Transverse colon (tissue), 4 donors: Measurements from ENCODE around the gene DISC1. TPM values are rescaled to one million over a fixed set of nuclear protein-coding genes. Genes with fewer than 3 reads are reported as not detected.

ENCODE experiments used
- DNase-seq: peaks from one replicate; pipeline ENCODE4 v3.0.0-alpha.2; 2019
- H3K27ac ChIP-seq, 4 donors: fragments of 200-600 bp; sonication (generic); 2 replicates each; pipeline ENCODE4 v1.5.1; 2016 to 2018; ENCODE audit warnings: inconsistent platforms in 4 of 4
- H3K27me3 ChIP-seq: fragments of 200-600 bp; sonication (generic); 2 replicates; pipeline ENCODE4 v1.5.1; 2017; ENCODE audit warnings: inconsistent platforms
- H3K36me3 ChIP-seq, 4 donors: fragments of 200-600 bp; sonication (generic); 2 replicates each; pipeline ENCODE4 v1.5.1; 2017 to 2019; ENCODE audit warnings: inconsistent platforms in 4 of 4
- H3K4me1 ChIP-seq, 4 donors: fragments of 200-600 bp; sonication (generic); 2 replicates each; pipeline ENCODE4 v1.5.1; 2017 to 2020; ENCODE audit warnings: inconsistent platforms in 4 of 4
- H3K4me3 ChIP-seq, 4 donors: fragments of 200-600 bp; sonication (generic); 1 replicate in 1 of 4; 2 replicates in 3 of 4; pipeline versions ENCODE4 v1.5.1 to v1.6.1; 2017 to 2019; ENCODE audit warnings: inconsistent platforms in 4 of 4
- H3K9me3 ChIP-seq, 2 donors: fragments of 200-600 bp; sonication (generic); 2 replicates each; pipeline ENCODE4 v1.5.1; 2017 to 2019; ENCODE audit warnings: inconsistent platforms in 2 of 2
- EP300 ChIP-seq: sonication (generic); formaldehyde crosslinking; IDR thresholded peaks from one replicate; pipeline ENCODE4 v1.6.1; 2017; ENCODE audit warnings: antibody characterized with exemption, low read depth
- POLR2A ChIP-seq: fragments of 450-650 bp; IDR thresholded peaks from one replicate; pipeline ENCODE4 v1.6.1; 2016; ENCODE audit warnings: antibody characterized with exemption, mild to moderate bottlenecking, moderate library complexity
- POLR2AphosphoS5 ChIP-seq, 3 donors: sonication (generic); formaldehyde crosslinking; IDR thresholded peaks; one replicate each; pipeline ENCODE4 v1.6.1; 2016; ENCODE audit warnings: antibody characterized with exemption in 3 of 3
- WGBS, 2 donors: methylation state at CpG; one replicate each; pipeline ENCODE4 v1.1.5; 2018; ENCODE audit warnings: low coverage in 1 of 2; 5-methylcytosine and 5-hydroxymethylcytosine counted together
- in situ Hi-C, 4 donors: fragments of 200-750 bp; cut with MboI; loops; one replicate each; pipeline versions ENCODE4 v1.15.0 to v1.15.1; 2017; ENCODE audit warnings: low sequenced_read_pairs in 3 of 4, low pct_ligation_motif_present in 1 of 4, low pct_unique_long_range_greater_than_20kb in 1 of 4
- intact Hi-C: fragments of 100-400 bp; cut with DNase I; formaldehyde crosslinking; loops from one replicate; pipeline ENCODE4 v1.15.1; 2023; ENCODE audit warnings: low total_unique reads
- total RNA-seq, 4 donors: library from RNA; depleted of rRNA; stranded (reverse); fragments of >200 nt; gene quantifications; one replicate each; pipeline ENCODE4 v1.1.0, GENCODE V29; 2016
- TF ChIP-seq, protein P1 (sequence below), 5 experiments: fragments of 200-600 bp in 3 of 5; fragments of 450-650 bp in 2 of 5; sonication (generic) in 3 of 5; IDR thresholded peaks; 1 replicate in 2 of 5; 2 replicates in 3 of 5; pipeline ENCODE4 v1.5.1; 2016 to 2017; ENCODE audit warnings: antibody characterized with exemption in 5 of 5, inconsistent platforms in 3 of 5, mild to moderate bottlenecking in 2 of 5, moderate library complexity in 1 of 5

Gene DISC1
- total RNA-seq, 4 donors from 2014 or later, result 7.8 to 20.3 (median 11.5) TPM

- in situ Hi-C loops, result no loop called here
Measured at GRCh38 chr1:231933711-231934626, 307.4 kb downstream of the DISC1 start.

GRCh38 chr1:231934797-231935196 lies 308.2 kb downstream of the DISC1 start:
- Histone ChIP-seq H3K27ac (peak overlapping the region in 1 of 4 donors; percentile 4), H3K27me3 (no peaks in the 10 kb centered on the region), H3K36me3 (no peaks in the 10 kb centered on the region), H3K4me3 (no peak overlapping the region), H3K9me3 (peaks cover 0 to 6% of the 10 kb centered on the region in 2 donors), H3K4me1 (peaks cover 2 to 31% (median 9%) of the 10 kb centered on the region in 4 donors)
- DNase-seq, result no peak
- in situ Hi-C loops, result no loop called here
- intact Hi-C loops, result no loop called here
- WGBS, 2 donors, result 24 to 70% methylated on average over 2 to 5 of the region's 5 CpGs
- no peak for TF ChIP-seq POLR2A
- TF ChIP-seq POLR2AphosphoS5 (IDR thresholded peaks at IDR 0.05), result no peak
- TF ChIP-seq EP300, result no peak
- TF ChIP-seq, protein P1, sequence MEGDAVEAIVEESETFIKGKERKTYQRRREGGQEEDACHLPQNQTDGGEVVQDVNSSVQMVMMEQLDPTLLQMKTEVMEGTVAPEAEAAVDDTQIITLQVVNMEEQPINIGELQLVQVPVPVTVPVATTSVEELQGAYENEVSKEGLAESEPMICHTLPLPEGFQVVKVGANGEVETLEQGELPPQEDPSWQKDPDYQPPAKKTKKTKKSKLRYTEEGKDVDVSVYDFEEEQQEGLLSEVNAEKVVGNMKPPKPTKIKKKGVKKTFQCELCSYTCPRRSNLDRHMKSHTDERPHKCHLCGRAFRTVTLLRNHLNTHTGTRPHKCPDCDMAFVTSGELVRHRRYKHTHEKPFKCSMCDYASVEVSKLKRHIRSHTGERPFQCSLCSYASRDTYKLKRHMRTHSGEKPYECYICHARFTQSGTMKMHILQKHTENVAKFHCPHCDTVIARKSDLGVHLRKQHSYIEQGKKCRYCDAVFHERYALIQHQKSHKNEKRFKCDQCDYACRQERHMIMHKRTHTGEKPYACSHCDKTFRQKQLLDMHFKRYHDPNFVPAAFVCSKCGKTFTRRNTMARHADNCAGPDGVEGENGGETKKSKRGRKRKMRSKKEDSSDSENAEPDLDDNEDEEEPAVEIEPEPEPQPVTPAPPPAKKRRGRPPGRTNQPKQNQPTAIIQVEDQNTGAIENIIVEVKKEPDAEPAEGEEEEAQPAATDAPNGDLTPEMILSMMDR (IDR thresholded peaks at IDR 0.05), result no peak

More at GRCh38 chr1:231933711-231934626, 307.4 kb downstream of the DISC1 start:
- WGBS, 2 donors, result 55 to 60% methylated on average over 7 to 15 of the region's 15 CpGs
- intact Hi-C loops, result no loop called here
- no peaks in the 10 kb centered on the region for H3K36me3 ChIP-seq
- H3K27ac ChIP-seq, result peak overlapping the region in 1 of 4 donors; percentile 4
- TF ChIP-seq POLR2A (no peak), EP300 (no peak), POLR2AphosphoS5 (IDR thresholded peaks at IDR 0.05) (no peak)
- TF ChIP-seq, protein P1 (IDR thresholded peaks at IDR 0.05), result no peak
- no peak overlapping the region for H3K4me3 ChIP-seq
- H3K9me3 ChIP-seq, result peaks cover 0 to 6% of the 10 kb centered on the region in 2 donors
- H3K4me1 ChIP-seq, result peaks cover 2 to 31% (median 9%) of the 10 kb centered on the region in 4 donors
- H3K27me3 ChIP-seq, result no peaks in the 10 kb centered on the region
- no peak for DNase-seq

DNA sequence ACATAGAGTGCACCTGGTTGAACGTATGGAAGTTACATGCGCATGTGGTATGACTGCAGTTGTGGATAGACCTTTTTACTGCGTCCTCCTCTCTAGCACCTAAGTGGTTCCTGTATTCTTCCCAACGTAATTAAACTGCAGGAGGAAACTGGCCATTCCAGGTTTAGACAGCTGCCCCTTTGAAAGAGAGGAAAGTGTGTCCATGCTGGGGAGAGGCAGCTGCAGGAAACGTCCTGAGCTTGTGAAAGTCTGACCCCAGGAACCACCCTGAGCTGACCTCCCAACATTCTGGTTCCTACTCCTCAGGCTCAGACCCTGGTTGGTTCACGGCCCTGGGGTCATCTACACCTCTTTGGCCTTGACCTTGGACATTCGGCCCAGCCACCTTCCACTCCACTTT lies 309.3 kb downstream of the DISC1 start:
- intact Hi-C loops (no loop called here), in situ Hi-C loops (no loop called here)
- TF ChIP-seq, protein P1 (IDR thresholded peaks at IDR 0.05), result no peak
- TF ChIP-seq POLR2A, result no peak
- no peak for TF ChIP-seq EP300
- TF ChIP-seq POLR2AphosphoS5 (IDR thresholded peaks at IDR 0.05), result no peak
- Histone ChIP-seq H3K27me3 (no peaks in the 10 kb centered on the region), H3K4me3 (no peak overlapping the region), H3K4me1 (peaks cover 2 to 31% (median 9%) of the 10 kb centered on the region in 4 donors), H3K27ac (no peak overlapping the region), H3K9me3 (peaks cover 0 to 6% of the 10 kb centered on the region in 2 donors), H3K36me3 (no peaks in the 10 kb centered on the region)
- 29 to 50% methylated on average over 5 to 7 of the region's 7 CpGs for WGBS, 2 donors
- DNase-seq, result no peak

DNA sequence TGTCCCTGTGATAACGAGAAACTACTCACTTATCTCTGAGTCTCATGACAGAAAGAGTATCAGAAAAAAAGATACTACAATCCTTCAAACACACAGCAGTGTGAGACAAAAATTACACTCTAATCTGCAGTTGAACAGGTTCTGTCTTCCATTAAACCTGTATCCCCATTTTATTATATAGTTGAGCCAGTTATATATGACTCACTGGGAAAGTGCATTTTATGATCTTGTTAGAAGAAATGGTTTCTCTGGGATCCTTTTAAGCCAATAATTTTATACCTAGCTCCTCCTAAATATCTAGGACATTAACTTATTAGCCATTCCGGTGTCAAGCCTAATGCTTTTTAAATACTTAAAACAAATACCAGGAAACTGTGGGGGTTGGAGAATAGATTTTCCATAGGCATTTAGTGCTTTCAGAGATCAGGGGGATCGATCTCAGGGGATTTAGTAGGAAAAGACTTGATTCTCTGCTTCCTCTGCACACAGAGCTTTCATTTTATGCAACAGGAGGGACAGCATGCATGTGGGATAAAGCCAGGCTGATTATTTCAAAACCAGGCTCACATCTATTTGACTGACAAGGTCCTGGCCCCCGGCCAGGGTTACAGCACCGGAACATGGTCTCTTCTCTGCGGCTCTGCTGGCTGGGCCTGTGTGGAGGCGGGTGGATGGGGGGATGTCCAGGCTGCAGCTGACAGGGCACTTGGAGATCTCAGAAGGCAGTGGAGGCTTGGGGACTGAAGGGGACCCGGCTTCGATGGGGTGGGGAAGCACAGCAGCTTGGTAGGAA lies 310.6 kb downstream of the DISC1 start:
- no peaks in the 10 kb centered on the region for H3K27me3 ChIP-seq
- in situ Hi-C loops, result no loop called here
- intact Hi-C loops, result no loop called here
- no peak for DNase-seq
- TF ChIP-seq POLR2A, result no peak
- TF ChIP-seq EP300, result no peak
- TF ChIP-seq, protein P1 (IDR thresholded peaks at IDR 0.05), result no peak
- no peak for TF ChIP-seq POLR2AphosphoS5 (IDR thresholded peaks at IDR 0.05)
- no peak overlapping the region for H3K27ac ChIP-seq
- 54 to 65% methylated on average over 5 to 9 of the region's 9 CpGs for WGBS, 2 donors
- H3K4me3 ChIP-seq, result no peak overlapping the region
- no peaks in the 10 kb centered on the region for H3K36me3 ChIP-seq
- H3K9me3 ChIP-seq, result peaks cover 0 to under 1% of the 10 kb centered on the region in 2 donors
- peaks cover 2 to 31% (median 9%) of the 10 kb centered on the region in 4 donors for H3K4me1 ChIP-seq
